B cell (primary cell): Measurements from ENCODE around the gene MARCHF3. TPM values are rescaled to one million over a fixed set of nuclear protein-coding genes. Genes with fewer than 3 reads are reported as not detected.
A peak's percentile ranks its signal among the peaks of the same experiment; 100 is the strongest.
"Not testable (repeated sequence)": the region's sequence is repeated elsewhere in the genome, so short reads cannot be mapped to it uniquely, and the experiment has no call there.

Source experiments
- ATAC-seq: fragments of 200-7000 bp; cut with Tn5 transposase; one replicate; pipeline ENCODE4 v1.10.0; 2021; ENCODE audit warnings: low read depth, mild to moderate bottlenecking, moderate number of reproducible peaks, moderate library complexity
- CTCF ChIA-PET: fragments of 350-600 bp; sonication (Branson Sonifier 250); formaldehyde crosslinking; loops from one replicate; lab custom pipeline; 2021; ENCODE audit warnings: antibody characterized with exemption, inconsistent platforms; lab: Charles Lee
- POLR2A ChIA-PET: fragments of 350-600 bp; sonication (Branson Sonifier 250); formaldehyde crosslinking; loops from one replicate; lab custom pipeline; 2021; ENCODE audit warnings: antibody characterized with exemption; lab: Charles Lee
- DNase-seq: peaks from one replicate; pipeline ENCODE4 v3.0.0; 2013
- H2AFZ ChIP-seq: 2 replicates; pipeline ENCODE4 v1.6.1; 2012; ENCODE audit warnings: mild to moderate bottlenecking, low read depth, low read length; ENCODE audit not compliant: insufficient read depth, poor library complexity, severe bottlenecking
- H3K27ac ChIP-seq, 2 donors: 1 replicate in 1 of 2; 2 replicates in 1 of 2; pipeline ENCODE4 v1.5.1; 2012 to 2013; ENCODE audit warnings: low read length in 2 of 2, mild to moderate bottlenecking in 2 of 2, moderate library complexity in 1 of 2
- H3K27me3 ChIP-seq, 4 experiments: fragments of 200-600 bp in 1 of 4; sonication (generic) in 1 of 4; replicated peaks in 1 of 4; 1 replicate in 2 of 4; 2 replicates in 2 of 4; pipeline versions ENCODE4 v1.6.1 to v1.7.0; 2013 to 2016; ENCODE audit warnings: low read length in 3 of 4, mild to moderate bottlenecking in 2 of 4, mixed read lengths in 1 of 4, moderate library complexity in 1 of 4; ENCODE audit not compliant: insufficient read depth in 4 of 4, control insufficient read depth in 3 of 4; ENCODE audit errors: control extremely low read depth in 1 of 4
- H3K36me3 ChIP-seq, 2 experiments: replicated peaks in 1 of 2; 1 replicate in 1 of 2; 2 replicates in 1 of 2; pipeline versions ENCODE4 v1.6.1 to v1.7.1; 2013; ENCODE audit warnings: low read length in 1 of 2; ENCODE audit not compliant: insufficient read depth in 2 of 2, control insufficient read depth in 1 of 2; ENCODE audit errors: control extremely low read depth in 1 of 2, extremely low read depth in 1 of 2
- H3K4me1 ChIP-seq, 2 donors: fragments of 200-600 bp in 1 of 2; sonication (generic) in 1 of 2; 1 replicate in 1 of 2; 2 replicates in 1 of 2; pipeline versions ENCODE4 v1.5.1 to v1.6.1; 2013 to 2017; ENCODE audit warnings: low read length in 2 of 2; ENCODE audit not compliant: control insufficient read depth in 2 of 2, insufficient read depth in 2 of 2
- H3K4me2 ChIP-seq: replicated peaks from 2 replicates; pipeline ENCODE3; 2012; ENCODE audit warnings: mild to moderate bottlenecking, low read depth, low read length; ENCODE audit not compliant: poor library complexity, severe bottlenecking
- H3K4me3 ChIP-seq, 5 experiments: fragments of 200-600 bp in 1 of 5; sonication (generic) in 1 of 5; 1 replicate in 3 of 5; 2 replicates in 2 of 5; pipeline versions ENCODE4 v1.5.1 to v1.7.0; 2011 to 2016; ENCODE audit warnings: low read length in 4 of 5, mild to moderate bottlenecking in 4 of 5, low read depth in 2 of 5, control low read depth in 1 of 5, moderate library complexity in 1 of 5; ENCODE audit not compliant: insufficient read depth in 1 of 5; ENCODE audit errors: control extremely low read depth in 1 of 5, extremely low read depth in 1 of 5
- H3K79me2 ChIP-seq: fragments of 200-600 bp; sonication (generic); one replicate; pipeline ENCODE4 v1.6.0; 2016; ENCODE audit warnings: low read length; ENCODE audit not compliant: control insufficient read depth, insufficient read depth
- H3K9ac ChIP-seq: fragments of 200-600 bp; sonication (generic); 2 replicates; pipeline ENCODE4 v1.6.1; 2017; ENCODE audit warnings: mild to moderate bottlenecking, low read length, moderate library complexity
- H3K9me3 ChIP-seq, 3 donors: one replicate each; pipeline versions ENCODE4 v1.6.1 to v1.7.1; 2013; ENCODE audit warnings: low read length in 2 of 3; ENCODE audit not compliant: control insufficient read depth in 2 of 3, insufficient read depth in 1 of 3; ENCODE audit errors: control extremely low read depth in 1 of 3
- H4K20me1 ChIP-seq: 2 replicates; pipeline ENCODE4 v1.6.0; 2012; ENCODE audit warnings: mild to moderate bottlenecking, low read length; ENCODE audit not compliant: insufficient read depth, control insufficient read depth, poor library complexity, severe bottlenecking
- H3K27ac Mint-ChIP-seq: one replicate; pipeline ENCODE4 v1.8.0; 2021; ENCODE audit warnings: mixed read lengths
- H3K27me3 Mint-ChIP-seq: one replicate; pipeline ENCODE4 v1.8.0; 2021; ENCODE audit warnings: mixed read lengths
- H3K4me1 Mint-ChIP-seq: one replicate; pipeline ENCODE4 v1.8.0; 2021; ENCODE audit warnings: mixed read lengths
- H3K4me3 Mint-ChIP-seq: one replicate; pipeline ENCODE4 v1.8.0; 2021; ENCODE audit warnings: mixed read lengths
- H3K9me3 Mint-ChIP-seq: one replicate; pipeline ENCODE4 v1.8.0; 2022; ENCODE audit warnings: mixed read lengths; ENCODE audit not compliant: insufficient read depth
- EZH2 ChIP-seq: IDR thresholded peaks from 2 replicates; pipeline ENCODE4 v1.6.1; 2012; ENCODE audit warnings: borderline replicate concordance, low read depth, mild to moderate bottlenecking, moderate library complexity, low read length; ENCODE audit not compliant: insufficient read depth, poor library complexity, severe bottlenecking
- WGBS: methylation state at CpG from one replicate; pipeline ENCODE4 v1.1.5; 2013; ENCODE audit warnings: missing lambda C conversion rate; ENCODE audit not compliant: insufficient coverage; 5-methylcytosine and 5-hydroxymethylcytosine counted together
- intact Hi-C: fragments of 100-400 bp; cut with micrococcal nuclease; formaldehyde crosslinking; loops from one replicate; pipeline ENCODE4 v1.10.0; 2022
- polyA plus RNA-seq: library from polyadenylated mRNA; depleted of rRNA; stranded (reverse); fragments of >200 nt; gene quantifications from 2 replicates; pipeline ENCODE4 v1.2.3, GENCODE V29; 2012
- total RNA-seq, 2 donors: library from RNA; stranded (reverse); fragments of 120-200 nt in 1 of 2; gene quantifications; 1 replicate in 1 of 2; 2 replicates in 1 of 2; pipeline versions ENCODE4 v1.2.3 to v1.2.4, GENCODE V29; 2013 to 2022
- TF ChIP-seq, protein P1 (sequence below): fragments of 200-600 bp; IDR thresholded peaks from one replicate; pipeline ENCODE4 v1.8.0; 2022; ENCODE audit warnings: antibody characterized with exemption, mild to moderate bottlenecking

The MARCHF3 gene
- total and polyA plus RNA-seq, 2 donors (not counting 1 experiment from before 2014, with no cell fraction given) = 31.6 to 35.0 TPM

DNA sequence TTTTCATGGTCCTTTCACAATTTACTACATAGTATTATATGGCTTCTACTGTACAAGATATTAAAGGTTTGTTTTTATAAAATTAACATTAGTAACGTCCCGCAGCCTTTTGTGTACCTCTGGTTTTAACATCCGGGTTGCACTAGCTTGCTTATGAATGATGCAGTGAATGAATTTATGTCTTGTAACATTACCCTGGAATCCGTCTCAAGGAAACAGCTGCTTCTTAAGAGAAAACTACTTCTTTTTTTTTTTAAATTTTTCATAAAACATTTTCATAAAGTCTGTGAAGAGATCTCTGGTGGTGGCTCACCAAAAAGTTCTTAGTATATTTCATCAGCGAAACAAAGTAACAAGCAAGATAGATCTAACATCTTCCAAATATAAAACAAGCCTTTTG, 23.6 kb downstream of the MARCHF3 start:
- no CpG with 5 or more reads among the region's 5 CpGs for WGBS
- H3K4me2 ChIP-seq = peak overlapping the region; percentile 52
- Mint-ChIP-seq H3K27me3 (no peaks in the 10 kb centered on the region), H3K27ac (no peak overlapping the region), H3K4me1 (peaks cover 61% of the 10 kb centered on the region), H3K4me3 (peak overlapping the region; percentile 9), H3K9me3 (peaks cover 3% of the 10 kb centered on the region)
- H3K9ac ChIP-seq = no peak overlapping the region
- H2AFZ ChIP-seq = peak overlapping the region; percentile 19
- no peak for DNase-seq
- H3K27ac ChIP-seq = peak overlapping the region in 1 of 2 donors; percentile 58
- intact Hi-C loops = loop anchor here (1.0 kb wide), 1 partner anchor 8 kb away; no protein-coding TSS in a partner anchor
- peaks cover 32 to 42% of the 10 kb centered on the region in 2 donors for H3K4me1 ChIP-seq
- H3K27me3 ChIP-seq = no peaks in the 10 kb centered on the region
- no peak for TF ChIP-seq EZH2
- TF ChIP-seq, protein P1, sequence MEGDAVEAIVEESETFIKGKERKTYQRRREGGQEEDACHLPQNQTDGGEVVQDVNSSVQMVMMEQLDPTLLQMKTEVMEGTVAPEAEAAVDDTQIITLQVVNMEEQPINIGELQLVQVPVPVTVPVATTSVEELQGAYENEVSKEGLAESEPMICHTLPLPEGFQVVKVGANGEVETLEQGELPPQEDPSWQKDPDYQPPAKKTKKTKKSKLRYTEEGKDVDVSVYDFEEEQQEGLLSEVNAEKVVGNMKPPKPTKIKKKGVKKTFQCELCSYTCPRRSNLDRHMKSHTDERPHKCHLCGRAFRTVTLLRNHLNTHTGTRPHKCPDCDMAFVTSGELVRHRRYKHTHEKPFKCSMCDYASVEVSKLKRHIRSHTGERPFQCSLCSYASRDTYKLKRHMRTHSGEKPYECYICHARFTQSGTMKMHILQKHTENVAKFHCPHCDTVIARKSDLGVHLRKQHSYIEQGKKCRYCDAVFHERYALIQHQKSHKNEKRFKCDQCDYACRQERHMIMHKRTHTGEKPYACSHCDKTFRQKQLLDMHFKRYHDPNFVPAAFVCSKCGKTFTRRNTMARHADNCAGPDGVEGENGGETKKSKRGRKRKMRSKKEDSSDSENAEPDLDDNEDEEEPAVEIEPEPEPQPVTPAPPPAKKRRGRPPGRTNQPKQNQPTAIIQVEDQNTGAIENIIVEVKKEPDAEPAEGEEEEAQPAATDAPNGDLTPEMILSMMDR = no peak
- POLR2A ChIA-PET = no interaction called here
- CTCF ChIA-PET = no interaction called here
- H3K36me3 ChIP-seq = peaks cover 0 to 2% of the 10 kb centered on the region in 2 experiments
- H4K20me1 ChIP-seq = no peaks in the 10 kb centered on the region
- peaks cover 0 to 5% (median 0%) of the 10 kb centered on the region in 3 donors for H3K9me3 ChIP-seq
- ATAC-seq = no peak
- peaks cover 79% of the 10 kb centered on the region for H3K79me2 ChIP-seq
- no peak overlapping the region for H3K4me3 ChIP-seq

- ChIA-PET CTCF (interaction anchor here (1.3 kb wide), 1 partner anchor 9 kb away, joined by 5 read pairs; no protein-coding TSS in a partner anchor), POLR2A (interaction anchor here (1.4 kb wide), 1 partner anchor 9 kb away, joined by 3 read pairs; no protein-coding TSS in a partner anchor)
- H3K9me3 ChIP-seq, H3K27ac ChIP-seq, H3K27ac Mint-ChIP-seq, H3K9ac ChIP-seq, intact Hi-C loops, H3K9me3 Mint-ChIP-seq, H3K27me3 ChIP-seq, H3K36me3 ChIP-seq, DNase-seq, H3K4me3 Mint-ChIP-seq, H3K4me2 ChIP-seq, H3K27me3 Mint-ChIP-seq, H3K4me3 ChIP-seq, H2AFZ ChIP-seq, H4K20me1 ChIP-seq: not testable (repeated sequence)
- peaks cover 54% of the 10 kb centered on the region for H3K4me1 Mint-ChIP-seq
- peaks cover 26 to 35% of the 10 kb centered on the region in 2 donors for H3K4me1 ChIP-seq
- H3K79me2 ChIP-seq = peaks cover 79% of the 10 kb centered on the region
- WGBS = 86% methylated on average over 1 of the region's 3 CpGs
- ATAC-seq = peak; percentile 17
Measured at GRCh38 chr5:127005282-127005681, 25.1 kb downstream of the MARCHF3 start.
